Cardiac muscle cell (in vitro differentiated cells and primary cell): Measurements from ENCODE around the gene KRAS. TPM values are rescaled to one million over a fixed set of nuclear protein-coding genes. Genes with fewer than 3 reads are reported as not detected.

Source experiments
- DNase-seq, 2 donors: peaks; one replicate each; pipeline versions ENCODE4 v3.0.0 to v3.0.0-alpha.2; 2010 to 2017; ENCODE audit warnings: low read depth in 1 of 2, low spot score in 1 of 2
- H3K27ac ChIP-seq: fragments of 200-600 bp; sonication (generic); 2 replicates; pipeline ENCODE4 v1.5.1; 2016
- H3K27me3 ChIP-seq: fragments of 200-600 bp; sonication (generic); 2 replicates; pipeline ENCODE4 v1.6.0; 2016; ENCODE audit warnings: control low read depth
- H3K36me3 ChIP-seq: fragments of 200-600 bp; sonication (generic); 2 replicates; pipeline ENCODE4 v1.5.1; 2016; ENCODE audit warnings: control low read depth
- H3K4me1 ChIP-seq: fragments of 200-600 bp; sonication (generic); 2 replicates; pipeline ENCODE4 v1.8.1; 2017; ENCODE audit warnings: low read depth, mild to moderate bottlenecking, mixed run types
- H3K4me3 ChIP-seq: fragments of 200-600 bp; sonication (generic); 2 replicates; pipeline ENCODE4 v1.5.1; 2016; ENCODE audit warnings: mild to moderate bottlenecking
- H3K9me3 ChIP-seq: fragments of 200-600 bp; sonication (generic); 2 replicates; pipeline ENCODE4 v1.5.1; 2017; ENCODE audit warnings: low read depth, mild to moderate bottlenecking, control low read depth
- polyA plus RNA-seq: library from polyadenylated mRNA; unstranded; fragments of >200 nt; fragmentation: Nextera tagmentation; extraction: Ambion mirVana; gene quantifications from 2 replicates; pipeline ENCODE4 v1.2.1, GENCODE V29; 2016
- total RNA-seq: library from RNA; depleted of rRNA; stranded (reverse); fragments of >200 nt; gene quantifications from 2 replicates; pipeline ENCODE4 v1.2.3, GENCODE V29; 2016
- TF ChIP-seq, protein P1 (sequence below): IDR thresholded peaks from 2 replicates; pipeline ENCODE4 v1.5.1; 2012; ENCODE audit warnings: low read depth, mild to moderate bottlenecking, low read length

KRAS gene
- total and polyA plus RNA-seq, 2 experiments from 2014 or later: 13.9 to 30.4 TPM

DNA sequence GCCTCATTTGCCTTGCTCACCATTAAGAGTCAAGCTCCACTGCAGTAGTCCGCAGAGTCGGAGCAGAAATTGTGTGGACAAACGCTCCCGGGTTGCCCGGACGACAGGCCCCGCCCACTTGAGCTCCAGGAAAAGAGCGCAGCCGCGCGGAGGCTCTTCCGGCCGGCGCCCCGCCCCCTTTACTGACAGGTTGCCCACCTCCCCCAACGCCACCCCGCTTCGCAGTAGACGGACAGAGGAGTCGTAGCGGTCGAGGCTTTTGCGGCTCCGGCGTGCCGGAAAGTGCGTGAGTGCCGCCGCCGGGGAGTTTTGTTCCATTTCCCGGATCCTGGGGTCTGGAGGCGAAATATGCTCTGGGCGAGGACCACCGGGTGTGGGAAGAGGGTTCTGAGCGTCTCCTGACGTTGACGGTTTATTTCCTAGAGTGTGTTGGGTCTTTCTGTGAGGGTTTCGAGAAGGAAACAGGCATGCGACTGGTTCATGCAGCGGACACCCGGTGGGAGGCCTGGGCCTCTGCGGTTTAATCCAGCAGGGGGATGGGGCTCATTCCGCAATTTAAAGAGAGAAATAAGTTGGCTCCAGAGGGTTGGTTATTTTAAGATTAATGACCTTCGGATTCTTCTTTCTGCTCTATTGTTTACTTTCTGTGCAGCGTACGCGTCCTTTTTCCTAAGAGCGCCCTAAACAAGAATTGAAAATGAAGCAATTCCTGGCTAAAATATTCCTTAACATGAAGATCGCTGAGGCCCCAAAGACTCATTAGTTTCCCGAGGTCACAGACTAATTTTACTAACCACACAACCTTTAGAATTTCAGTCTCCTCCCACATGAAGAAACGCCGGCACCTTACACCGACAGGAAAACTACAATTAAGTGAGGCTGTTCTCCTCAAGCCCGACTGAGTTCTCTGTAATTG, 55.4 kb downstream of the KRAS start, which contains the start of the genes DNAI7 and ETFRF1:
DNAI7 (minus strand) TSS at position 105 of the 916 bp plus-strand sequence; CDS start at position 23, 82 bp downstream.
ETFRF1 (plus strand) TSS at position 182 of the 916 bp plus-strand sequence. CDS start 8,720 bp downstream, outside the sequence.
- peak; percentile 97 to 99 for DNase-seq
- peaks cover 6% of the 10 kb centered on the region for H3K4me1 ChIP-seq
- no peaks in the 10 kb centered on the region for H3K36me3 ChIP-seq
- H3K4me3 ChIP-seq: peak within 1 kb of the TSS; percentile 57
- no peaks in the 10 kb centered on the region for H3K27me3 ChIP-seq
- TF ChIP-seq, protein P1, sequence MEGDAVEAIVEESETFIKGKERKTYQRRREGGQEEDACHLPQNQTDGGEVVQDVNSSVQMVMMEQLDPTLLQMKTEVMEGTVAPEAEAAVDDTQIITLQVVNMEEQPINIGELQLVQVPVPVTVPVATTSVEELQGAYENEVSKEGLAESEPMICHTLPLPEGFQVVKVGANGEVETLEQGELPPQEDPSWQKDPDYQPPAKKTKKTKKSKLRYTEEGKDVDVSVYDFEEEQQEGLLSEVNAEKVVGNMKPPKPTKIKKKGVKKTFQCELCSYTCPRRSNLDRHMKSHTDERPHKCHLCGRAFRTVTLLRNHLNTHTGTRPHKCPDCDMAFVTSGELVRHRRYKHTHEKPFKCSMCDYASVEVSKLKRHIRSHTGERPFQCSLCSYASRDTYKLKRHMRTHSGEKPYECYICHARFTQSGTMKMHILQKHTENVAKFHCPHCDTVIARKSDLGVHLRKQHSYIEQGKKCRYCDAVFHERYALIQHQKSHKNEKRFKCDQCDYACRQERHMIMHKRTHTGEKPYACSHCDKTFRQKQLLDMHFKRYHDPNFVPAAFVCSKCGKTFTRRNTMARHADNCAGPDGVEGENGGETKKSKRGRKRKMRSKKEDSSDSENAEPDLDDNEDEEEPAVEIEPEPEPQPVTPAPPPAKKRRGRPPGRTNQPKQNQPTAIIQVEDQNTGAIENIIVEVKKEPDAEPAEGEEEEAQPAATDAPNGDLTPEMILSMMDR: no peak
- H3K9me3 ChIP-seq: no peaks in the 10 kb centered on the region
- peak within 1 kb of the TSS; percentile 97 for H3K27ac ChIP-seq

DNA sequence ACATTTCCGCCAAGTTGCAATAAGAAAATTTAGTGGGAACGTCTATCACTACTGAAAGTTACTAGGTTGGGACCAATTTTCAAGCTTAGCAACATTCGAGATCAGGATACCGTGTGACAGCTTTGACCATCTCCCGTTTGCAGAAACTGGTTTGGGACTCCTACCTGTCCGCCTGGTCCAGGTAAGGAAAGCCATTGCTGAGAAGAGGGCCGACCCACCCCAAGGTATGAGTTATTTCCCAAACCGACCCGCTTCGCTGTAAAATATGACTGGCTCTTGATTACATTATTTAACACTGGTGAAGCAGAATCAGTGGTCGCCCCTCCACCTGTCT, 56.0 kb downstream of the KRAS start:
- Histone ChIP-seq H3K9me3 (no peaks in the 10 kb centered on the region), H3K27ac (no peak overlapping the region), H3K4me3 (peak overlapping the region; percentile 57), H3K27me3 (no peaks in the 10 kb centered on the region), H3K4me1 (peaks cover 6% of the 10 kb centered on the region), H3K36me3 (no peaks in the 10 kb centered on the region)
- TF ChIP-seq, protein P1: no peak
- DNase-seq: no peak

DNA sequence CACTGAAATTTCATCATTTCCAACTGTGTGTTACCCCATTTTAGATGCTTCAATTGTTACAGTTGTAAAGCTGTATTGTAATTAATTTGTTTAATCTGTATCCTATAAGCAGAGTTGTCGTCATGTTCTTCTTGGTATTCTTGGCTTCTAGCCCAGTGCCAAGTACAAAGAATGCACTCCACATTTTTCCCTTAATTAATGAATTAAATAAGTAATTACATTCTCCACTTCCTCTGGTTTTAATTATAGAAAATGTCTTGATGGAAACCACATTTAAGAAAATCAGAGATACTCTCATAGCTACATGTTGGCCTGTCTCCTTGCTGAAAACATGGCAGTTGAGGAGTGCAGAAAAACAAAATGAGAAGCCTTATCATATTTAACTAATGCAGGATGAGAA, 56.5 kb downstream of the KRAS start:
- Histone ChIP-seq H3K4me1 (peaks cover 6% of the 10 kb centered on the region), H3K9me3 (no peaks in the 10 kb centered on the region), H3K4me3 (peak overlapping the region; percentile 57), H3K27me3 (no peaks in the 10 kb centered on the region), H3K36me3 (no peaks in the 10 kb centered on the region), H3K27ac (no peak overlapping the region)
- TF ChIP-seq, protein P1: no peak
- DNase-seq: no peak

DNA sequence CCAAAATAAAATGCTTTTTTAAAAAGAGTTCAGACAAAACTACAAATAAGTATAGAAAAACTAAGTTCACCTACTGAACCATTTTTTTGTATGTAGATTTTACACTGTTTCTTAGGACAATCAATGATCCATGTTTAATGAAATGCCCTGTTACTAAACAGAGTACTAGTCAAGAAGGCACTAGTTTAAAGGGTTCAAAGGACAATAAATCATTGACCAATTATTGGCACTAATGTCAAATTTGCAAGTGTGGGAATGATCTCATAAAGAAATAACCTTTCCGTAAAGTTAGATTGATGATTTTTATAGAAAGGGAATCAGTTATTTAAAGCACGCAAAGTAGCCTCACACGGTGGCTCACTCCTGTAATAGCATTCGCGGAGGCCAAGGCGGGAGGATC, 59.9 kb downstream of the KRAS start:
- no peaks in the 10 kb centered on the region for H3K27me3 ChIP-seq
- TF ChIP-seq, protein P1: no peak
- no peak overlapping the region for H3K4me3 ChIP-seq
- no peaks in the 10 kb centered on the region for H3K36me3 ChIP-seq
- H3K4me1 ChIP-seq: no peaks in the 10 kb centered on the region
- H3K9me3 ChIP-seq: no peaks in the 10 kb centered on the region
- no peak for DNase-seq
- no peak overlapping the region for H3K27ac ChIP-seq

DNA sequence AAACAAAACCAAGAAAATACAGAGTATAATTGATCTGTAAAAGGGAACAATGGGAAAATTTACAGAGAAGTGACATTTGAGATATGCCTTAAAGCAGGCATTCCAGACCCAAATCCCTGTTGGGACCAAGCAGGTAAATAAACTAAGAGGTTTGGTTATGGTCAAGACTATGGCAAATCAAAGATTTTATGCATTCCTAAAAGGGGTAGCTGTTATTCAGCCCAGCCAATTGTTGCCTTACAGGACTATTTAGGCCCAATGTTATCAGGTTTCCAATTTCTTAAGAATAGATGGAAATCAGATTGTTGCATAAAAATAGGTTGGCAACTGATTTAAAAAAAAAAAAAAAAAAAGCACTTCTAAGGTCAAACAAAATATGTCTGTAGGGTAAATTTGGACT, 61.1 kb downstream of the KRAS start:
- H3K27ac ChIP-seq: no peak overlapping the region
- no peaks in the 10 kb centered on the region for H3K4me1 ChIP-seq
- no peak overlapping the region for H3K4me3 ChIP-seq
- TF ChIP-seq, protein P1: no peak
- H3K9me3 ChIP-seq: no peaks in the 10 kb centered on the region
- no peaks in the 10 kb centered on the region for H3K36me3 ChIP-seq
- no peak for DNase-seq
- no peaks in the 10 kb centered on the region for H3K27me3 ChIP-seq
